ENCODE measurements around the gene HOMER3. TPM values are rescaled to one million over a fixed set of nuclear protein-coding genes. Genes with fewer than 3 reads are reported as not detected.
"Not testable (repeated sequence)": the region's sequence is repeated elsewhere in the genome, so short reads cannot be mapped to it uniquely, and the experiment has no call there.

HOMER3 gene
- total and polyA plus RNA-seq, 2 experiments from 2014 or later, result 16.7 to 38.4 TPM

- H3K9me3 Mint-ChIP-seq, result peaks cover 4% of the 10 kb centered on the region; the same call in 1 of the 3 replicates
- H3K27me3 ChIP-seq (ENCODE audit: insufficient read depth), result no peaks in the 10 kb centered on the region
- H3K27ac ChIP-seq (ENCODE audit: low read depth), result no peak overlapping the region
- peaks cover 6% of the 10 kb centered on the region for H3K27me3 Mint-ChIP-seq (ENCODE audit: insufficient read depth, low read depth, poor library complexity)
- no peak overlapping the region for H2AFZ ChIP-seq
- H3K36me3 Mint-ChIP-seq (ENCODE audit: low read depth), result peaks cover 3% of the 10 kb centered on the region; the same call in 1 of the 3 replicates
- no peaks in the 10 kb centered on the region for H3K36me3 ChIP-seq (ENCODE audit: insufficient read depth)
- no peaks in the 10 kb centered on the region for H3K4me1 ChIP-seq (ENCODE audit: insufficient read depth)
- no peak for DNase-seq (ENCODE audit: low spot score)
- H3K4me3 Mint-ChIP-seq, result no peak overlapping the region
- no peak for ATAC-seq
- no peak overlapping the region for H3K4me2 ChIP-seq
- H3K4me1 Mint-ChIP-seq, result no peaks in the 10 kb centered on the region
- no peaks in the 10 kb centered on the region for H3K79me2 ChIP-seq (replicated peaks; ENCODE audit: insufficient read depth)
- H3K27ac Mint-ChIP-seq, result no peak overlapping the region
- no peaks in the 10 kb centered on the region for H3K9me2 ChIP-seq (ENCODE audit: insufficient read depth)
- no peak for TF ChIP-seq ZNF331 (CRISPR knock-in tag; IDR thresholded peaks at IDR 0.05; ENCODE audit: low read depth)
- no peak for TF ChIP-seq ZNF462 (CRISPR knock-in tag; IDR thresholded peaks at IDR 0.05)
- H3K4me3 ChIP-seq, result no peak overlapping the region
- H3F3A ChIP-seq (replicated peaks; ENCODE audit: low read depth), result no peaks in the 10 kb centered on the region
- no peaks in the 10 kb centered on the region for H4K20me1 ChIP-seq (replicated peaks; ENCODE audit: insufficient read depth)
Observed at GRCh38 chr19:18954094-18954493, 13.1 kb upstream of the HOMER3 start.

GRCh38 chr19:18952364-18953003, 11.5 kb upstream of the HOMER3 start:
- not testable (repeated sequence) for DNase-seq (ENCODE audit: low spot score); H3K4me3 ChIP-seq; H3K36me3 ChIP-seq (ENCODE audit: insufficient read depth); H3K27ac Mint-ChIP-seq; ATAC-seq; H3K27me3 ChIP-seq (ENCODE audit: insufficient read depth); H3K9me3 Mint-ChIP-seq; H3K79me2 ChIP-seq (replicated peaks; ENCODE audit: insufficient read depth); H3K4me1 ChIP-seq (ENCODE audit: insufficient read depth); H2AFZ ChIP-seq; H3K4me1 Mint-ChIP-seq; H4K20me1 ChIP-seq (replicated peaks; ENCODE audit: insufficient read depth); H3K4me2 ChIP-seq; H3F3A ChIP-seq (replicated peaks; ENCODE audit: low read depth); H3K27ac ChIP-seq (ENCODE audit: low read depth); H3K4me3 Mint-ChIP-seq; H3K9me2 ChIP-seq (ENCODE audit: insufficient read depth); H3K27me3 Mint-ChIP-seq (ENCODE audit: insufficient read depth, low read depth, poor library complexity); H3K36me3 Mint-ChIP-seq (ENCODE audit: low read depth)

Data from GM23338 (cell line).